G401 (cell line): ENCODE results near the gene SNX8. TPM values are rescaled to one million over a fixed set of nuclear protein-coding genes. Genes with fewer than 3 reads are reported as not detected.

ENCODE experiments used
- DNase-seq: peaks from one replicate; pipeline ENCODE4 v3.0.0-alpha.2; 2015; ENCODE audit warnings: low spot score
- in situ Hi-C: cut with HindIII; loops from 2 replicates; pipeline ENCODE4 v1.10.0; 2016; ENCODE audit warnings: low sequenced_read_pairs, mixed read lengths
- total RNA-seq: library from RNA; depleted of rRNA; stranded (reverse); fragments of >200 nt; shearing (Covaris generic); gene quantifications from 2 replicates; pipeline ENCODE4 v1.2.3, GENCODE V29; 2014

SNX8 gene
- total RNA-seq, 1 experiment from 2014 or later, result 52.9 TPM

DNA sequence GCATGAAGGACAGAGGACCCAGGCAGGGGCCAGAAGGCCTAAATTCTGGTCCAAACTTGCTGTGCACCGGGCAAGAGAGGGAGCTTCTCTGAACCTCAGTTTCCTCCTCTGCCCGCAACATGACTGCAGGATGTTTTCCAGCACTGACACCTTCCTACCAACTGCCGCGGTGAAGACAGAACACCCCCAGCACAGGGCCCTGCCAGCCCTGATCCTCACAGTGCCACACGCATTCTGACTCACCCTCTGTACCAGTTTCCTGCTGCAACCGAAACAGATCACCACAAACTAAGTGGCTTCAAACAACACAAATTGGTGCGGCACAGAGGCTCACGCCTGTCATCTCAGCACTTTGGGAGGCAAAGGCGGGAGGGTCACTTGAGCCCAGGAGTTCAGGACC is 99.6 kb downstream of the SNX8 start:
- in situ Hi-C loops, result no loop called here
- no peak for DNase-seq

GRCh38 chr7:2213551-2214215 is 100.6 kb downstream of the SNX8 start:
- in situ Hi-C loops, result no loop called here
- no peak for DNase-seq

DNA sequence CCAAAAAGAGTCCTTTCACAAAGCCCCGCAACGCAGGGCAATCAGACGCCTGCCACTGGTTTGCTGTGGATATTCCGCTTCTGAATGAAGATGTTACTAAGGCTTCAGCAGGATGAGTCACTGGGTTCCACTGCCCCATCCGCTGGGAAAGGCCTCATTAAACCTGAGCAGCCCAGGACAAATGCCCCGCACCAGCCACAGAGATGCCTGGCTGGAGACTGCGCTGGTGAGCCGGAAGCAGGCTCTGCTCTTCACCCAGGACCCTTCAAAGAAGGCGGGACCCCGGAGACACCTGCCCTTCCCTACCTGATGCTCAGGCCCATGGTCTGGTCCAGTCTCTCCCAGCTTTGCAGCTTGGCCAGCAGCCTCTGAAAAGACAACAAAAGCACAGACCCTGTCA is 101.3 kb downstream of the SNX8 start:
- in situ Hi-C loops, result no loop called here

DNA sequence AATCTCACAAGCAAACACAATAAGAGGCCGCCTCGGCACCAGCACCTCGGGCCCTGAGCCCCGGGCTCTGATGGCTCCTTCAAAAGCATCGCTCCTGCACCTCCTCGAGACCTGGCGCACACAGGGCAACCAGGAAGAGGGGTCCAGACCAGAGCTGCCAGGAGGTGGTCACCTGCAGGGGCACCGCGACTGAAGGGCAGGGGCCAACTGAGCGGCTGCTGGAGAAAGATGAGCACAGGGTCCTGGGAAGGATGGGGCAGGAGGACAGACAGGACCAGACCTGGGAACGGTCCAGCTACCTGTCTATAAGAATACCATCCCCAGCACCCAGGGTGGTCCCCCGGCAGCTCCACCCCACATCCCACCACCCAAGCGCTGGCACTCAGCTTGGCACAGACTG is 102.3 kb downstream of the SNX8 start:
- DNase-seq, result no peak
- in situ Hi-C loops, result no loop called here

More for the DNA sequence above, 101.3 kb downstream of the SNX8 start:
- DNase-seq, result no peak

GRCh38 chr7:2211259-2211880 is 102.9 kb downstream of the SNX8 start:
- in situ Hi-C loops, result no loop called here
- DNase-seq, result no peak

- in situ Hi-C loops, result no loop called here
- DNase-seq, result no peak
These were observed 103.5 kb downstream of the SNX8 start for GRCh38 chr7:2210551-2211258.

- no peak for DNase-seq
- in situ Hi-C loops, result no loop called here
These were observed 104.3 kb downstream of the SNX8 start for GRCh38 chr7:2209961-2210323.

DNA sequence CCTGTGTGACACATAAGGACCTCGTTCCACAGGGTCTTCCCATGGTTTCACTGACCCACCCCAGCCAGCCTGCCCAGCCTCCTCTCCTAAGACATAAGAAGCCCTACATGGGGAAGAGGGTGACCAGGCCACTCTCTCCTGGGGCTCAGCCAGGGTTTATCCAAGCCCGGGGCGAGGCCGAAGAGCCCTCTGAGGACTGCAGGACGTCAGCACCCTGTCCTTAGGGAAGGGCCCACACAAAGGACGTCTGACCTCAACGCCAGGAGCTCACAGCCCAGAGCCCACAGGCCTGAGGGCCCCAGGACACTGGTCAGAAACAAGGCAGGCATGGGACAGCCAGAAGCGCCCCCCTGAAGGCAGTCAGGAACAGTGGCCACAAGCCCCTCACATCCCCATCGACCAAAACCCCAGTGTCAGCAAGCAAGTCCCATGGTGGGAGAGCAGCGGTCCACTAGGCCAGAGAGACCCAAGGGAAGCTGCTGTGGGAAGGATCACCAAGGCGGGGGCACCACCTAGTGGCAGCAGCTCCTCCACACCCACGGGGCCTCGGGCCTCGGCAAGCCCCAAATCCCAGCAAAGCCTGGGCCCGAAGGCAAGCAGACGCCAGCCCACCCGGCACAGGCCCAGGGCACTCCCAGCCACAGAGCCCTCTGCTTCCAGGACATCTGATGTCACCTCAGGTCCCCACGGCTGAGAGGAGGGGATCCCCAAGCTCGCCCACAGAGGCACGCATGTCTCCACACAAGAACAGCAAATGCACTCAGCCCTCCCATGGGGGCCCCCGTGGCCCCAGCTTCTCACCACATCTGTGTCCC is 104.9 kb downstream of the SNX8 start:
- in situ Hi-C loops, result no loop called here
- DNase-seq, result peak; percentile 64

DNA sequence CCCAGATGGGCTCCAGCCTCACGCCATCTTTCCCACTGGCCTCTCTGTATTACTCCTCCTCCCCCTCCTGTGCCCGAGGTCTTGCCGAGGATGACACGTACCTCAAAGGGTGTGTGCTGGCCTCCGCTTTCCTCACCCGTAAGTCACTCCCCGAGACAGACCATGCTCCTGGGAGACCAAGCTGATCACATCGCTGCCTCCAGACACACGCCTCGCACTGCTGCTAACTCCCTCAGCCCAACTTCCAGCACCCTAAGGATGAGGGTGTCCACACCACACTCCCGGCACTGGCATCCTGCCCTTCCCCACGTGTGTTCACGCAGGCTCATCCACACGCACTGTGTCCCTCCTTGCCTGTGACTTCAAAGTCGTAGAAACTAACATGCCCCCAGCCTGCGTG is 105.5 kb downstream of the SNX8 start:
- DNase-seq, result no peak
- in situ Hi-C loops, result no loop called here

GRCh38 chr7:2205036-2205780 is 109.0 kb downstream of the SNX8 start:
- no peak for DNase-seq
- in situ Hi-C loops, result no loop called here

DNA sequence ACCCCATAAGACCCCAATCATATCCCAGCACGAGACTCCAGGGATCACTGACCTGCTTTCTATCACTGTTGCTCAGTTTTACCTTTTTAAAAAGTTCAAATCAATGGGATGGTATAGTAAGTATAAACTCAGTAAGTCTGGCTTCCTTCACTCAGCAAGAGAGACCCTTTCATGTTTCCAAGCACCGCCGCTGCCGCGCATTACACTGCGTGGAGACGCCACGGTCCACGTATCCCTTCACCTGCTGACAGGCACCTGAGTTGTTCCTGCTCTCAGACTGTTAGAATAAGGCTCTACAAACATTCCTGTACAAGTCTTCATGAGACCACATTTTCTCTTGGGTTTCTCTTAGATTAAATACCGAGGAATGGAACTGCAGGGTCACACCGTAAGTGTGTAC is 109.8 kb downstream of the SNX8 start:
- DNase-seq, result no peak
- in situ Hi-C loops, result no loop called here

DNA sequence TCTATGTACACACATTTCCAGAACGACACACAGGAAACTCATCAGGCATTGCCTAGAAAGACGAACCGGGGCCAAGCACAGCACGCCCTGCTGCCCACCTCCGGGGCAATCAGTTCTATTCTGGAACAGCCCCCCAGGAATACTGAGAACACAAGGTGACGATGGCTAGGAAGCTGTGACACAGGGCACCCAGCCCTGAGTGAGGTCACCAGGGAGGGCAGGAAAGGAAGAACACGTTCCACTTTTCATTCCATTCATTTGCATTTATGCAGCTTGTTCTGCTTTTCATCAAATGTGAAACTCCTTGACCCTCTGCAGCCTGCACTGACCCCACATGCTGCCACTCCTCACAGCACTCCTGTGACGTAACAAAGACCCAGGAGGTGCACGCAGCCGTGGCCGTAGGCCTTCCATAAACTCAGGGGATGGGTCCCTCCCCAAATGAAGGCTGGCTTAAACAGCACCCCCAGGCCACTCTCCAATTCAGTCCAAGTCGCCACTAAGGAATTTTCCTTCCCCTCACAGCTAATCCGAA is 110.4 kb downstream of the SNX8 start:
- in situ Hi-C loops, result no loop called here
- DNase-seq, result no peak

- in situ Hi-C loops, result no loop called here
- DNase-seq, result no peak
These were observed 111.1 kb downstream of the SNX8 start for GRCh38 chr7:2202901-2203765.

GRCh38 chr7:2202361-2202761 is 111.9 kb downstream of the SNX8 start:
- in situ Hi-C loops, result no loop called here
- no peak for DNase-seq
